Tibial nerve (tissue), 3 donors: ENCODE results near the gene CDH4.

ENCODE experiments used
- CTCF ChIP-seq, 5 experiments: fragments of 200-600 bp in 3 of 5; fragments of 450-650 bp in 2 of 5; sonication (generic) in 3 of 5; IDR thresholded peaks; one replicate each; pipeline ENCODE4 v1.5.1; 2016 to 2019; ENCODE audit warnings: antibody characterized with exemption in 5 of 5, mild to moderate bottlenecking in 3 of 5, moderate library complexity in 2 of 5
- POLR2A ChIP-seq, 2 donors: fragments of 450-650 bp; IDR thresholded peaks; one replicate each; pipeline ENCODE4 v1.6.1; 2017; ENCODE audit warnings: antibody characterized with exemption in 2 of 2, mild to moderate bottlenecking in 2 of 2, moderate library complexity in 2 of 2

GRCh38 chr20:61532736-61533135, 280.7 kb downstream of the CDH4 start:
- TF ChIP-seq CTCF (IDR thresholded peaks at IDR 0.05): no peak
- TF ChIP-seq POLR2A (IDR thresholded peaks at IDR 0.05): no peak
